ENCODE measurements around the gene SLC38A4. TPM values are rescaled to one million over a fixed set of nuclear protein-coding genes. Genes with fewer than 3 reads are reported as not detected.

SLC38A4 gene
- total and polyA plus RNA-seq, 9 of the 15 experiments (the other 6 are each of a cell fraction or from before 2014, with no cell fraction given), result 0.16 TPM; not detected in 8

DNA sequence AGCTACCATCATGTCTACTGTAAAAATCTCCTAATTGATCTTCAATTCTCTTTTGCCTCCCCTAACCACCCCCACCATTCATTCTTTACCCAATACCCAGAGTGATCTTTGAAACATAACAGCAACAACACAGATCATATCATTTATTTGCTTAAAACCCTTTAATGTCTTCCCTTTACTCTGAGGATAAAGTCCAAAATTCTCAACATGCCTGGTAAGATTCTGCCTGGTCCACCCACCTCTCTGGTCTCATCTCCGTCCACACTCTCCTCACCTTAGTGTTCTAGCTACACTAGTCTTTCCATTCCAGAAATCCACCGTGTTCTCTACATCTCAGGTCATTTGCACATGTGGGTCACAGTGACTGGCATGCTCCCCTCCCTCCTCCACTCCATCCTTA, 27.7 kb downstream of the SLC38A4 start (continued):
- TF ChIP-seq GATAD2B (IDR thresholded peaks at IDR 0.05; ENCODE audit: borderline replicate concordance) (no peak), HSF4 (CRISPR knock-in tag; IDR thresholded peaks at IDR 0.05; ENCODE audit: borderline replicate concordance) (no peak), BDP1 (IDR thresholded peaks at IDR 0.05; ENCODE audit: insufficient read depth, insufficient read length) (no peak), GTF2E2 (tag; IDR thresholded peaks at IDR 0.05) (no peak), SRSF9 (IDR thresholded peaks at IDR 0.05; ENCODE audit: borderline replicate concordance, low read depth, low read length) (no peak), PCBP2 (IDR thresholded peaks at IDR 0.05; ENCODE audit: low read depth, low read length, poor library complexity, severe bottlenecking) (no peak), THRAP3 (IDR thresholded peaks at IDR 0.05; ENCODE audit: borderline replicate concordance) (no peak), ZNF197 (CRISPR knock-in tag; IDR thresholded peaks at IDR 0.05; ENCODE audit: low read depth) (no peak), CREB3 (tag; conservative IDR thresholded peaks at IDR 0.05; ENCODE audit: low read depth) (no peak), ZNF668 (CRISPR knock-in tag; IDR thresholded peaks at IDR 0.05) (no peak), POLR2B (IDR thresholded peaks at IDR 0.05; ENCODE audit: low read depth, partially characterized antibody) (no peak)
- TF ChIP-seq, protein P1, sequence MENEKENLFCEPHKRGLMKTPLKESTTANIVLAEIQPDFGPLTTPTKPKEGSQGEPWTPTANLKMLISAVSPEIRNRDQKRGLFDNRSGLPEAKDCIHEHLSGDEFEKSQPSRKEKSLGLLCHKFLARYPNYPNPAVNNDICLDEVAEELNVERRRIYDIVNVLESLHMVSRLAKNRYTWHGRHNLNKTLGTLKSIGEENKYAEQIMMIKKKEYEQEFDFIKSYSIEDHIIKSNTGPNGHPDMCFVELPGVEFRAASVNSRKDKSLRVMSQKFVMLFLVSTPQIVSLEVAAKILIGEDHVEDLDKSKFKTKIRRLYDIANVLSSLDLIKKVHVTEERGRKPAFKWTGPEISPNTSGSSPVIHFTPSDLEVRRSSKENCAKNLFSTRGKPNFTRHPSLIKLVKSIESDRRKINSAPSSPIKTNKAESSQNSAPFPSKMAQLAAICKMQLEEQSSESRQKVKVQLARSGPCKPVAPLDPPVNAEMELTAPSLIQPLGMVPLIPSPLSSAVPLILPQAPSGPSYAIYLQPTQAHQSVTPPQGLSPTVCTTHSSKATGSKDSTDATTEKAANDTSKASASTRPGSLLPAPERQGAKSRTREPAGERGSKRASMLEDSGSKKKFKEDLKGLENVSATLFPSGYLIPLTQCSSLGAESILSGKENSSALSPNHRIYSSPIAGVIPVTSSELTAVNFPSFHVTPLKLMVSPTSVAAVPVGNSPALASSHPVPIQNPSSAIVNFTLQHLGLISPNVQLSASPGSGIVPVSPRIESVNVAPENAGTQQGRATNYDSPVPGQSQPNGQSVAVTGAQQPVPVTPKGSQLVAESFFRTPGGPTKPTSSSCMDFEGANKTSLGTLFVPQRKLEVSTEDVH (IDR thresholded peaks at IDR 0.05; ENCODE audit: low read depth, partially characterized antibody), result no peak
- TF ChIP-seq, protein P2, sequence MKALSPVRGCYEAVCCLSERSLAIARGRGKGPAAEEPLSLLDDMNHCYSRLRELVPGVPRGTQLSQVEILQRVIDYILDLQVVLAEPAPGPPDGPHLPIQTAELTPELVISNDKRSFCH (CRISPR knock-in tag; IDR thresholded peaks at IDR 0.05), result no peak
- TF ChIP-seq, protein P2 (tag; IDR thresholded peaks at IDR 0.05), result no peak
- TF ChIP-seq, protein P3, sequence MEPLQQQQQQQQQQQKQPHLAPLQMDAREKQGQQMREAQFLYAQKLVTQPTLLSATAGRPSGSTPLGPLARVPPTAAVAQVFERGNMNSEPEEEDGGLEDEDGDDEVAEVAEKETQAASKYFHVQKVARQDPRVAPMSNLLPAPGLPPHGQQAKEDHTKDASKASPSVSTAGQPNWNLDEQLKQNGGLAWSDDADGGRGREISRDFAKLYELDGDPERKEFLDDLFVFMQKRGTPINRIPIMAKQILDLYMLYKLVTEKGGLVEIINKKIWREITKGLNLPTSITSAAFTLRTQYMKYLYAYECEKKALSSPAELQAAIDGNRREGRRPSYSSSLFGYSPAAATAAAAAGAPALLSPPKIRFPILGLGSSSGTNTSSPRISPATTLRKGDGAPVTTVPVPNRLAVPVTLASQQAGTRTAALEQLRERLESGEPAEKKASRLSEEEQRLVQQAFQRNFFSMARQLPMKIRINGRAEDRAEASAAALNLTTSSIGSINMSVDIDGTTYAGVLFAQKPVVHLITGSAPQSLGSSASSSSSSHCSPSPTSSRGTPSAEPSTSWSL (CRISPR knock-in tag; IDR thresholded peaks at IDR 0.05; ENCODE audit: borderline replicate concordance), result no peak
- TF ChIP-seq, protein P4, sequence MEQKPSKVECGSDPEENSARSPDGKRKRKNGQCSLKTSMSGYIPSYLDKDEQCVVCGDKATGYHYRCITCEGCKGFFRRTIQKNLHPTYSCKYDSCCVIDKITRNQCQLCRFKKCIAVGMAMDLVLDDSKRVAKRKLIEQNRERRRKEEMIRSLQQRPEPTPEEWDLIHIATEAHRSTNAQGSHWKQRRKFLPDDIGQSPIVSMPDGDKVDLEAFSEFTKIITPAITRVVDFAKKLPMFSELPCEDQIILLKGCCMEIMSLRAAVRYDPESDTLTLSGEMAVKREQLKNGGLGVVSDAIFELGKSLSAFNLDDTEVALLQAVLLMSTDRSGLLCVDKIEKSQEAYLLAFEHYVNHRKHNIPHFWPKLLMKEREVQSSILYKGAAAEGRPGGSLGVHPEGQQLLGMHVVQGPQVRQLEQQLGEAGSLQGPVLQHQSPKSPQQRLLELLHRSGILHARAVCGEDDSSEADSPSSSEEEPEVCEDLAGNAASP (IDR thresholded peaks at IDR 0.05), result no peak
